HG02588 (cell line): ENCODE results near the gene ASPHD2.
"Not testable (repeated sequence)": the region's sequence is repeated elsewhere in the genome, so short reads cannot be mapped to it uniquely, and the experiment has no call there.

Experiments used
- ATAC-seq: cut with Tn5 transposase; IDR thresholded peaks from one replicate; pipeline ENCODE4 v1.9.1; 2021; ENCODE audit warnings: mild to moderate bottlenecking, moderate library complexity; ENCODE audit not compliant: unreplicated experiment

ASPHD2 gene

DNA sequence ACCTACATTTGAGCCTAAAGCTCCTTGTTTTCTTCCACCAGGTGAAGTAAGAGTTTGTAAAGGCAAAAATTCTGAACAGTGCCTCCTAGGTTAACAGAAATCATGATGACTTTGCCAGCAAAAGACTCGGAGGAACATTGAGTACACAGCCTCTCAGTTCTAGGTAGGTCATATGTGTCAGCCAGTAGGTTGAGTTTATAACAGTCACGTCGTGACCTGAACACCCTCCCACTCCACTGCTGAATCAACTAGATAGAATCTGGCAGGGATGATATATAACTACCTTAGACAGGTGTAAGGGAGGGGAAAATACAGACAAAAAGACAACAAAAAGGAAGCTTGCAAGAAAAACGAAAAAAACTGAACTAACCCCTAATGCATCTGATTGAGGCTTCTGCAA lies 12.8 kb upstream of the ASPHD2 start:
- no peak for ATAC-seq

DNA sequence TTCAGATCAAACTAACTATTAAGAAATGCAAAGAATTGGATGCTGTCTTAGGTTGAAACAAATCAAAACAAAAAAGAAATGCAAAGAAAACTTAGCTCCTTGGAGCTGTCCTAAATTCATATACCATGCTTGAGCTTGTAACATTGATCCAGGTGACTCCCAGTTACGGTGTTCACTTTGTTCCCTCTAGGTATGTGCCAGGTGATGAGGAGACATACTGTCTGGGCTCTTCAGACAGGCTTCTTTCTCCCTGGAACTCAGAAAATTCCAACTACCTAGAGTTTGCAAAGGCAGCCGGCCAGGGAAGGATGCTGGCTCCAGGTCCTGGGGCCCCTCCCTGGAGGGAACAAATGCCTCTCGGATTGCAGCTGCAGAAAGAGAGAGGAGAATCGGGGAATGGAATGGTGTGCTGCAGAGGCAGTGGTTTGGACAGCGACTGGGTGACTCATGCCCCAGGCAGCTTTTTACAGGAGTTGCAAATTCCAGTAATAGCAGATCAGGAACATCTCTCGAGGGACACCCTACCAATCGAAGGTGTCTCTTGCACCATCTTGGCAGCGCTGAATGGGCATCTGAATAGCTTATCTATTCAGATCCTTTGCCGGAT lies 12.3 kb upstream of the ASPHD2 start:
- no peak for ATAC-seq

DNA sequence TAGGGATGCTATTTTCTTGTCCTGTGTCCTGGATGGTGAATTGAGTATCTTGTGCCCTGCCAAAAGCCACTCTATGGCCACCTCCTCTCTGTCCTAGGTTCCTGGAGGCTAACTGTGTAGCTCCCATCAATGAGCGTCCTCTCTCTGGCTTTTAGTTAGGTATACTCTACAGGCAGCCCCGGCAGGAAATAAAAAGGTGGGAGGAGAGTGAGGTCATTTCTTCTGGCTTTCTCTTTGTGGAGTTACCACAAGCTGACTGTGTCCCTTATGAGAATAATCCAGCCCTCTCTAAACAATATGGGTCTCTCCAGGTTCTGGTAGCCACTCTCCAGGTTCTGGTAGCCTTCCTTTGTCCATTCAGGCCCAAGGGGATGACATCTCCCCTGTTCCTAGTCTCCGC lies 11.7 kb upstream of the ASPHD2 start:
- no peak for ATAC-seq

DNA sequence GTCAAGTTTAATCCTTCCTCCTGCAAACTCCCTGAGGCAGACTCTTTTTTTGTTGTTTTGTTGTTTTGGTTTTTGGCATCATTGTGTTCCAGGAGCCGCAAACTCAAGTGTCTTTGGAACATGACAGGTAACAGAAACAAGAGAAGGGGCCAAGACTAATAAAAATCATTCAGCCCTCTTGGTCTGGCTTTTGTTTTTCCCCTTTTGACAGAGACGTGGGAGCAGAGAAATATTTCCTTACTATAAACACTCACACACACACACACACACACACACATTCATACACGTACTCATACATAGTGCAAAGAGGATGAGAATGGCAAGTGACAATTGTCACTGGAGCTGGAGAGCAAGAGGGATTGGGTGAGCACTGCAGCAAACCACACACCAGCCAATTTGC lies 10.4 kb upstream of the ASPHD2 start:
- no peak for ATAC-seq

DNA sequence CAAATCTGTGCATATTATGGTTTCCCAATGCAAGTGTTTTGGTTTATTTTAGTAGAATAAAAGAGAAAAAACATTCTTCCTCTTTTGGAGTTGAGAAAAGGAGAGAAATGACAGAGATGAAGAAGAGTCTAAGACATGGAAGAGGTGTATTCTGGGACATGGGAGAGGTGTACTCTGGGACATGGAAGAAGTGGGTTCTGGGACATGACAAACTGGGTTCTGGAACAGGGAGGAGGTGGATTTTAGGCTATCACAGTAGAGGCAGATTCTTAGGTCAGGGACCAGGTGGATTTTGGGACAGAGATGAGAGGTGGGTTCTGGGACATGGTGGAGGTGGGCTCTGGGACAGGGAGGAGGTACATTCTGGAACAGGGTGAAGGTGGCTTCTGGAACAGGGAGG lies 2.1 kb upstream of the ASPHD2 start:
- no peak for ATAC-seq

DNA sequence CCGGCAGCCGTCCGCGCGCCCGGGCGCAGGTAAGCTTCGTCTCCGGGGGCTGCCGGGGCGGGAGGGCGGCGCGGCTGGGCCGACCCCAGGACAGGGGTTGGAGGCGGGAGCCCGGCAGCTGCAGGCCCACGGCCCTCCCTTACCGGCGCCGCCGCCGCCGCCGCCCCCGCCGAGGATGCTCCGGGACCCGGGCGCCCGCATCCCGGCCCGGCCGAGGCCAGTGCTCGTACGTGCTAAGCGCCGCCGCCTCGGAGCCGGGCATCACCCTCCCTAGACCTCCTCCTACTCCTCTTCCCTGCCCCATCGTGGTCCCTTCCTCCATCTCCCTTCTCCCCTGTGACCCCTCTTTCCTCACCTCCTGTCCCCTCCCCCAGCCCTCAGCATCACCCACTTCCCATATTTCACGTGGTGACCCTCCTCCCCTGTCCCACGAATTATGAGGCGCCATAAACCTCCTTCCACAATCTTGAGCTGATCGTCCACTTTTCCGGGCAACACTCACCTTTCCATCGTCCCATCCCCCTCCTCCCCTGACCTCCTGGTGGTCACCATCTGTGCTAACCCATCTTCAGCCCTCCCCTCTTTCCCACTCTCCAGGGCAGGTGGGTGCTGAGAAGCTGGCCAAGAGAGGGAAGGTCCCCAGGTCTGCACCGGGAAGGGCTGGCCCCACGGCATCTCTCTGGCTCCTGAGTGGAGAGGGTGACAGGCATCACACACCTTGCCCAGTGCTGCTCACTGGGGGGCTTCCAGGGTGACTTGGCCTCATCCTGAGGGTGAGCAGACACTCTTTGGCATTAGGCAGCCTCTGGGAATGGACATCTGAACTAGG lies 612 bp downstream of the ASPHD2 start:
- ATAC-seq: peak; percentile 6

DNA sequence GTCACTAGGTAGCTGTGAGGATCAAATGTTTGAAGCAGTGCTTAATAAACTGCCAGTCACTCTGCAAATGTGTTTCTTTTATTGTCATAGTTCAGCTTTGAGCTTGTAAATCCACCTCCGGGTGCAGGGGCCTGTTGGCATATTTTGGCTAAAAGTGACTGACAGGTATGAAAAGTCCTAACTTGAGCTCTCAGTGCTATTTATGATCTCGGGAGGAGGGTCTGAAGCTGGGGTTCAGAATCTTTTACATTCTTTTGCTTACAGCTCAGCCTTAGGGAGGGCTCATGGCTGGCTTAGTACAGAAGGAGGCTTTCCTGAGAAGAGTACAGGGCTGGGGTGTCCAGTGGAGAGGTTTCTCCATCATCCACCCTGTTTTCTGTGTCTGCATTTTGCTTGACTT lies 1.5 kb downstream of the ASPHD2 start:
- no peak for ATAC-seq

DNA sequence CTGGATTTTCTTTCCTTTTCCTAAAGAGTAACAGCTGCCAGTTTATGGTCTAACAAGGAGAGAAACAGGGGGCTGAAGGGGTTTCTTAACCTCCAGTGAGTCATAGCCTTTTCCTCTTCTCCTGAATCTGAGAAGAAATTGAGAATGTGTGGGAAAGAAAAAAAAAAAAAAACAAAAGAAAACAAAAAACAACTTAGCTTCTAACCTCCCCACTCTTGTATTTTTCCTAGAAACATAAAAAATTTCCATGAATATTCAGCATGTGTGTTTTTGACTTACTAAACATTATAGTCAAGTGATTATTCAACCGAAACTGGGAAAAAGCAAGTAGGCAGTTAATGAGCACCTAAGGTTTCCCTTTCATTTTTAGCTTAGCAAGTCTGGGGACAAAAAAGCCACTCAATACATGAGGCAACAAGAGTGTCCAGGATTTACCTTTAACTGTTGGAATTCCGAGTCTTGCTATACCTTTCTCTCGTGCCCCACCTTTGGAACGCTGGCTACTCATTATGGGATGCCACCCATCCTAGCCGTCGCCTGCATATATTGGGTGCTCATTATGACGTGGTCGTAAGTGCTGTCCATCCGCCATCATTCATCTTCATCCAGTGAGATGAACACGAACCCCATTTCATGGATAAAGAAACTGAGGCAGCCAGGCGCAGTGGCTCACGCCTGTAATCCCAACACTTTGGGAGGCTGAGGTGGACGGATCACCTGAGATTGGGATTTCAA lies 2.4 kb downstream of the ASPHD2 start:
- no peak for ATAC-seq

DNA sequence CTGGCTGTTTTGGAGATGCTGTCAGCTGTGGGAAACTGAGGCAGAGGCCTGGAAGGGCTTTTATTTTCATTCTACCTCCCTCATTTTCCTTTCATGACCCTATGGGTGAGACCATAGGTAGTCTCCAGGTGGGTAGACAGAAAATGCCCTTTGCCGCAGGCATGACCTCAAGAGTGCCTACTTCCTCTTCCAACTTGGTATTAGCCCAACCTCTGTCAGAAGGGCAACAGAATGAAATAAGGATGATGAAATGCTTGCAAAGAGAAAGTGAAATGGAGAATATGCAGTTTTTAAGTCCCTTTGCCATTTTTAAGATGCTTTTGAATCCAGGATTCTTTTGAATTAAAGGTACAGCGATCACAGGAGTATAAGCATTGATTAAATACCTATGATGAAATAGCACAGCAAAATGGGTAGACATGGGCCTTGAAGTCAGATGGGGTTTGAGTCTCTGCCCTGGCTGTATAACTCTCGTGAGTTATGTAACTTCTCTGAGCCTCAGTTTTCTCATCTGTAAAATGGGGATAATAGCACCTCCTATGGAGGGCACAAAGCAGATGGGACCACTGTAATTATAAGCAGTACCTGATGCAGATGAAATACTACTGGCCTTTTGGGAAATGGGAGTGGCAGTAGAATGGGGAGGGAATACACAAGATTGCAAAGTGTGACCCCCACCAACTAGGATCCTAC lies 3.7 kb downstream of the ASPHD2 start:
- no peak for ATAC-seq

DNA sequence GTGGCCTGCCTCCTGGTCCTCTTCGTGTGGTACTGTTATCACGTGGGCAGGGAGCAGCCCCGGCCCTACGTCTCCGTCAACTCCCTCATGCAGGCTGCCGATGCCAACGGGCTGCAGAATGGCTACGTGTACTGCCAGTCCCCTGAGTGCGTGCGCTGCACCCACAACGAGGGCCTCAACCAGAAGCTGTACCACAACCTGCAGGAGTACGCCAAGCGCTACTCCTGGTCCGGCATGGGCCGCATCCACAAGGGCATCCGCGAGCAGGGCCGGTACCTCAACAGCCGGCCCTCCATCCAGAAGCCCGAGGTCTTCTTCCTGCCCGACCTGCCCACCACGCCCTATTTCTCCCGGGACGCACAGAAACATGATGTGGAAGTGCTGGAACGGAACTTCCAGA lies 4.7 kb downstream of the ASPHD2 start:
- no peak for ATAC-seq

DNA sequence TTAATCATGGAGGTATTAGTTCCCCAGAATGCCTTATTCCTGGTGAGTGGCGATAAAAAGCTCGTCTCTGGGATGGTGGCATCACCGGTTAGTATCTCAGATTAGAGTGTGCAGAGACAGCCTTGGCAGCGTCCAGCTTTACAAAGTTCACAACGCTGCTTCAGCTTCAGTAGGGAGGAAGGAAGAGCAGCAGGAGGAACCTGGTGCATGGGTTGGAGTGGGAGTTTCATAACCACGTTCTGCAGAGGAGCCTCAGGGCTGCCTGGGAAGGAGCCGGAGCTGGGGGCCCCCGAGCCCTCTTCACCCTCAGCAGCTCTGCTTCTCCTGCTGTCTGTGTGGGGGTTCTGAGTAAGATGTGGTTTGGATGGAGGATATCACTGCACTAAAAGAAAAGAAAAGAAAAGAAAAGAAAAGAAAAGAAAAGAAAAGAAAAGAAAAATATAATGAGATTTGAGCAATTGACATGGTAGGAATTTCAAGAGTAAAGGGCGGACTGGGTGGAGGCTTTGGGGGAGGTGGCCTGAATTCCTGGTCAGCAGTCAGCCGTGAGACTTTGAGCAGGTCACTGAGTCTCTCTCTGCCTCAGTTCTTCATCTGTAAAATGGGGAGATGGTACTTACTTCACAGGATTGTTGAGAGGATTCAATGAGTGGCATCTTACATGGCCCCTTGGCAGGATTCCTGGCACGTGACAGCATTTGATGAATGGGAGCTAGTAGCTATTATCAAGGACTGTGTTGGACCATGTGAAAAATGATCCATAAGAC lies 6.5 kb downstream of the ASPHD2 start:
- ATAC-seq: no peak

DNA sequence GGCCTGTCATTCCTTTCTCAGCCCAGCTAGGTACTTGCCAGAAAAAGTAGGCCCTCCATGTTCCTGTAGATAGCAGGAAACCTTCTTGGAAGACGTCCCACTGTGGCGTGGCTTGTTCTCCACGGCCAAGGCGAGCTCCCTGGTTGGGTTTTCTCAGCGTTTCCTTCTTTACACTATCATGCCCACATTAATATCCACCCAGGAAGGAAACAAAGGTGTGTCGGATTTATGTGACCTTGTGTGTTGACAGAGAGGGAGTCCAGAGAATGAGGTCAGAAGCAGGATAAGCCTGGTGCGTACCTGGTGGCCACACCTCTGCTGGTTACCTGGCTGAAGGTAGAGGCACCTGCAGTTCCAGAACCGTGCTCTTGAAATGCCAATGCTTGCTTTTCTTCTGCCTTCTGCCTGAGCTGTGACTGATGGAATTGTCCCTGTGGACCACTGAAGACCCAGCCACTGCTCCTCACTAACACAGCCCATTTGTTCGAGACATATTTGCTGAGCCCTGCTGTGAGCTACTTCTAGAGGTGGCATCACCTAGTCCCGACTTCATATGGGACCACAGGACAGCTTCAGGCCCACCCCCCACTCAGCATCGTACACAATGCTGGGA lies 7.9 kb downstream of the ASPHD2 start:
- no peak for ATAC-seq

DNA sequence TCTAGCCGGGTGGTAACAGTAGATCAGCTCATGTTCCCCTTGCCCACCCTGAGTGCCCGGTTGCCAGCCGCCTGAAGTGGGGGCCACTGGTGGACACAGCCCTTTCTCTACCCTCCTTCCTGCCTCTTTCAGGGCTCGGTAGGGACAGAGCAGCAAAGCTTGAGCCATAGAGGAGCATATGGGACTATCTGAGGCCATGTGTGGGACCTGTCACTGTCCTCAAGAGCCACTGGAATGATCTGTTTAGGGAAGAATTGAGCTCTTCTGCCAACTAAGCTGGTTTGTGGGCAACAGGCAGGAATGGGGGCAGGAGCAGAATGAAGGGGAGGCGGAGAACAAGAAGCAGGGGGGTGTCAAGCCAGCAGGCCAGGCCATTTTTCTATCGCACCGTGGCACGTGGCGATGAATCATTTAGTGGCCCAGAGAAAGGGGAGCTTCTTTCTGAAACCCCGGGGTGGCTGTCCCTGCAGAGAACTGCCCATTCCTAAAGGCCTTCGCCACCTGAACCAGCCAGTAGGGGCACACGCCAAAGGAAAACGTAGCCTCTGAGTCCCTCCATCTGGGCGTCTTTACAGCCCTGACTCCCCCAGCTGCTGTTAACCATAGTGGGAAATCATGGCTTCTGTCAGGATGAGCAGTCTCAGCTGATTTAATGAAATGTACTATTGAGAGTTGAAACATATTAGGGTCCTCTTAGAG lies 8.8 kb downstream of the ASPHD2 start:
- ATAC-seq: no peak

DNA sequence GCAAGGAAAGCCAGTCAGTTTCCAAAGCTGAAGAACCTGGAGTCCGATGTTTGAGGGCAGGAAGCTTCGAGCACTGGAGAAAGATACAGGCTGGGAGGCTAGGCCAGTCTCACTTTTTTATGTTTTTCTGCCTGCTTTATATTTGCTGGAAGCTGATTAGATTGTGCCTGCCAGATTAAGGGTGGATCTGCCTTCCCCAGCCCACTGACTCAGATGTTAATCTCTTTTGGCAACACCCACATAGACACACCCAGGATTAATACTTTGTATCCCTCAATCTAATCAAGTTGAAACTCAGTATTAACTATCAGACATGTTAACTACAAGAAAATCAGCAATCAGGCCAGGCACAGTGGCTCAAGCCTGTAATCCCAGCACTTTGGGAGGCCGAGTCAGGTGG lies 9.7 kb downstream of the ASPHD2 start:
- not testable (repeated sequence) for ATAC-seq

DNA sequence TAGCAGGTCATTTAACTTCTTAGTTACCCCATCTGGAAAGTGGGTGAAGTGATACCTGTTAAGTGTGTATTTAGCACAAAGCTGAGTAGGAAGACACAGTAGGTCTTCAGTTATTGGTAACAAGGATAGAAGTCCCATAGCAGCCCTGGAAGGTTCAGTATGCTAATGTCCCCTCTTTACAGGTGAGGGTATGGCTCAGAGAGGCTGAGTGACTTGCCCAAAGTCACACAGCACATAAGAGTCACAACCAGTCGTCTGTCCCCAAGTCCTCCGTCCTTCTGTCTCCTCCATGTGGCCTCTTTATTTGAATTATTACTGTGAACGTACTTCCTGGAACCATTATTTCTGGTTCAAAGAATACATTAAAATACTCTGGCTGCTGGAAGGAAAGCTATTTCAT lies 10.5 kb downstream of the ASPHD2 start:
- ATAC-seq: no peak

DNA sequence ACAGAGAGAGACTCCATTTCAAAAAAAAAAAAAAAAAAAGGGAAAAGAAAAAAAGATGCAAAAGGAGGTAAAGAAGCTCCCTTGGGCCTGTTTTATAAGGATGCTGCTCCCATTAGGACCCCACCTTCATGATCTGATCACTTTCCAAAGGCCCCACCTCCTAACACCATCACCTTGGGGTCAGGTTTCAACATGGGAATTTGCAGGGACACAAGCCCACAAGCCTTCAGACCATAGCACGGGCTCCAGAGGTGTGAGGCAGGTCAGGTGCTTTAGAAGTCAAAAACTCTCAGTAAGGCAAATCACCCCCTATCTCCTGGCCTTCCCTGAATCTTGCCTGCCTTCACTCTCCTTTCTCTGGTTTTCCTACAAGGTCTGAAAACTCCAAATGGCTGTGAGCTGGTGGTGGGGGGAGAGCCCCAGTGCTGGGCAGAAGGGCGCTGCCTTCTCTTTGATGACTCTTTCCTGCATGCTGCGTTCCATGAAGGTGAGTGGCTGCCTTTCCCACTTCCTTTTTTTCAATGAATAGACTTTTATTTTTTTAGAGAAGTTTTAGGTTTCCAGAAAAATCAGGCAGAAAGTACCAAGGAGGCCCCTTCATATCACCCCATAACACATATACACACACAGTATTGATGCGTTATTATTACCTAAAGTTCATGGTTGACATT lies 13.2 kb downstream of the ASPHD2 start:
- no peak for ATAC-seq

DNA sequence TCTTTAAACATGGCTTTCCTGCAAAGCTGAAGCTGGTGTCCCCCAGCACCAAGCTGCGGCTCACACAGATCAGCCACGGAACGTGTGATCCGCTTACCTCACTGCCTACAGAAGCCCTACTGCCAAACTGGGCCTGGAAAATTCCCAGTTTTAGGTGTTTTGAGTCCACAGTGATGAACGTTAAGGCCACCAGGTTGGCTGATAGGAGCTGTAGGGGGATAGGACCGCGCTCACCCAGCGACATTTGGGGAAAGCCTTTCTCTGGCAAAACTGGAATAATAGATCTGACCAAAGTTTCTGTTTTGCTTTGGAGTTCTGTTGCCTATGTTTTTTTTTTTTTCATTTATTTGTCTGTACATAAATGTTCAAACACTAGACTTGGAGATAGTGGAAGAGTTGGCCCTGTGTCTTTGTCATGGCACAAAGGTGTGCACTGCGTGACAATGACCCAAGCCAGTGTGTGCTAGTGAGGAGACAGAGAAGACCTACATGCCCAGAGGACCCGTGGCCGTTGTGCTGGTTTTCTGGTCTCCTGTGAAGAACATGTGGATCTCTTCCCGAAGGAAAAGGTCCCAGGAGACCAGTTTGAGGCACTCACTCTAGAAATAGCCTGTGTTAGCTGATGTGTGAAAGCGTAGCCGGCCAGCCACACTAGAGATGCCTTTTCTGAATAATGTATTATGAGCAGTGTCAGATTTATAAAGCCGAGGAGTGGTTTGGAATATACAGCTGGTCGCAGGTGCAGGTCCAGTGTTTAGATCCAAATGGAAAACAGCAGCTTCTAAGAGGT lies 15.0 kb downstream of the ASPHD2 start:
- ATAC-seq: no peak

DNA sequence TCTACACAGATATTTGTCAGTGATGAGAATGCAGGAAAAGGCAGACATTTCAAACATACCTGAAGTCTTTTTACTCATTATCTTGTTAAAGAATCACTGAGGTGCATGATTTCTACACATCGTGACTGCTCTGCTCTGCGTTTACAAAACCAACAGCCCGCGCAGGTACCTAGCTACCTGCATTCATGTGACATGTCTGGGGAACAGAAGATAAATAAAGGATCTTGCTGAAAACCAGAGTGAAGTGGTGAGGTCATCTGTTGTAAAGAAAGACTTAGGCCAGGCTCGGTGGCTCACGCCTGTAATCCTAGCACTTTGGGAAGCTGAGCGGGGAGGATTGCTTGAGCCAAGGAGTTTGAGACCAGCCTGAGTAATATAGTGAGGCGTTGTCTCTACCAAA lies 15.7 kb downstream of the ASPHD2 start:
- no peak for ATAC-seq
